HG03196 (cell line): Measurements from ENCODE around the gene UROS.

ENCODE experiments used
- ATAC-seq: cut with Tn5 transposase; IDR thresholded peaks from one replicate; pipeline ENCODE4 v1.9.1; 2021; ENCODE audit not compliant: unreplicated experiment

The UROS gene

GRCh38 chr10:125838802-125839575, 15.9 kb upstream of the UROS start:
- no peak for ATAC-seq

GRCh38 chr10:125836746-125837145, 13.7 kb upstream of the UROS start:
- no peak for ATAC-seq

GRCh38 chr10:125828311-125828710, 5.3 kb upstream of the UROS start:
- ATAC-seq = no peak

- ATAC-seq = no peak
These were observed 4.1 kb upstream of the UROS start for GRCh38 chr10:125827133-125827532.

- no peak for ATAC-seq
These were observed 1.7 kb upstream of the UROS start for GRCh38 chr10:125824736-125825135.

- ATAC-seq = no peak
These were observed 699 bp upstream of the UROS start for GRCh38 chr10:125823663-125824251.

- peak; percentile 59 for ATAC-seq
These were observed 2.4 kb downstream of the UROS start for GRCh38 chr10:125820701-125821100.

- no peak for ATAC-seq
These were observed 5.6 kb downstream of the UROS start for GRCh38 chr10:125817337-125817946.

- no peak for ATAC-seq
These were observed 6.5 kb downstream of the UROS start for GRCh38 chr10:125816548-125816947.

- ATAC-seq = no peak
These were observed 7.3 kb downstream of the UROS start for GRCh38 chr10:125815764-125816163.

GRCh38 chr10:125812128-125812750, 10.8 kb downstream of the UROS start:
- ATAC-seq = no peak

GRCh38 chr10:125811251-125811650, 11.8 kb downstream of the UROS start:
- no peak for ATAC-seq

- no peak for ATAC-seq
These were observed 15.0 kb downstream of the UROS start for GRCh38 chr10:125808047-125808446.

GRCh38 chr10:125802739-125803138, 20.3 kb downstream of the UROS start:
- no peak for ATAC-seq

GRCh38 chr10:125802131-125802530, 20.9 kb downstream of the UROS start:
- no peak for ATAC-seq

GRCh38 chr10:125801574-125801973, 21.5 kb downstream of the UROS start:
- ATAC-seq = no peak

- no peak for ATAC-seq
These were observed 23.4 kb downstream of the UROS start for GRCh38 chr10:125799451-125800182.

GRCh38 chr10:125797994-125798662, 24.9 kb downstream of the UROS start:
- no peak for ATAC-seq

- ATAC-seq = no peak
These were observed 25.6 kb downstream of the UROS start for GRCh38 chr10:125797424-125797823.

- no peak for ATAC-seq
These were observed 27.3 kb downstream of the UROS start for GRCh38 chr10:125795637-125796190.
